B cell (primary cell): Measurements from ENCODE around the gene SMKR1. TPM values are rescaled to one million over a fixed set of nuclear protein-coding genes. Genes with fewer than 3 reads are reported as not detected.

Source experiments
- ATAC-seq: fragments of 200-7000 bp; cut with Tn5 transposase; one replicate; pipeline ENCODE4 v1.10.0; 2021; ENCODE audit warnings: low read depth, mild to moderate bottlenecking, moderate number of reproducible peaks, moderate library complexity
- CTCF ChIA-PET: fragments of 350-600 bp; sonication (Branson Sonifier 250); formaldehyde crosslinking; loops from one replicate; lab custom pipeline; 2021; ENCODE audit warnings: antibody characterized with exemption, inconsistent platforms; lab: Charles Lee
- POLR2A ChIA-PET: fragments of 350-600 bp; sonication (Branson Sonifier 250); formaldehyde crosslinking; loops from one replicate; lab custom pipeline; 2021; ENCODE audit warnings: antibody characterized with exemption; lab: Charles Lee
- DNase-seq: peaks from one replicate; pipeline ENCODE4 v3.0.0; 2013
- H2AFZ ChIP-seq: 2 replicates; pipeline ENCODE4 v1.6.1; 2012; ENCODE audit warnings: mild to moderate bottlenecking, low read depth, low read length; ENCODE audit not compliant: insufficient read depth, poor library complexity, severe bottlenecking
- H3K27ac ChIP-seq, 2 donors: 1 replicate in 1 of 2; 2 replicates in 1 of 2; pipeline ENCODE4 v1.5.1; 2012 to 2013; ENCODE audit warnings: low read length in 2 of 2, mild to moderate bottlenecking in 2 of 2, moderate library complexity in 1 of 2
- H3K27me3 ChIP-seq, 4 experiments: fragments of 200-600 bp in 1 of 4; sonication (generic) in 1 of 4; replicated peaks in 1 of 4; 1 replicate in 2 of 4; 2 replicates in 2 of 4; pipeline versions ENCODE4 v1.6.1 to v1.7.0; 2013 to 2016; ENCODE audit warnings: low read length in 3 of 4, mild to moderate bottlenecking in 2 of 4, mixed read lengths in 1 of 4, moderate library complexity in 1 of 4; ENCODE audit not compliant: insufficient read depth in 4 of 4, control insufficient read depth in 3 of 4; ENCODE audit errors: control extremely low read depth in 1 of 4
- H3K36me3 ChIP-seq, 2 experiments: replicated peaks in 1 of 2; 1 replicate in 1 of 2; 2 replicates in 1 of 2; pipeline versions ENCODE4 v1.6.1 to v1.7.1; 2013; ENCODE audit warnings: low read length in 1 of 2; ENCODE audit not compliant: insufficient read depth in 2 of 2, control insufficient read depth in 1 of 2; ENCODE audit errors: control extremely low read depth in 1 of 2, extremely low read depth in 1 of 2
- H3K4me1 ChIP-seq, 2 donors: fragments of 200-600 bp in 1 of 2; sonication (generic) in 1 of 2; 1 replicate in 1 of 2; 2 replicates in 1 of 2; pipeline versions ENCODE4 v1.5.1 to v1.6.1; 2013 to 2017; ENCODE audit warnings: low read length in 2 of 2; ENCODE audit not compliant: control insufficient read depth in 2 of 2, insufficient read depth in 2 of 2
- H3K4me2 ChIP-seq: replicated peaks from 2 replicates; pipeline ENCODE3; 2012; ENCODE audit warnings: mild to moderate bottlenecking, low read depth, low read length; ENCODE audit not compliant: poor library complexity, severe bottlenecking
- H3K4me3 ChIP-seq, 5 experiments: fragments of 200-600 bp in 1 of 5; sonication (generic) in 1 of 5; 1 replicate in 3 of 5; 2 replicates in 2 of 5; pipeline versions ENCODE4 v1.5.1 to v1.7.0; 2011 to 2016; ENCODE audit warnings: low read length in 4 of 5, mild to moderate bottlenecking in 4 of 5, low read depth in 2 of 5, control low read depth in 1 of 5, moderate library complexity in 1 of 5; ENCODE audit not compliant: insufficient read depth in 1 of 5; ENCODE audit errors: control extremely low read depth in 1 of 5, extremely low read depth in 1 of 5
- H3K79me2 ChIP-seq: fragments of 200-600 bp; sonication (generic); one replicate; pipeline ENCODE4 v1.6.0; 2016; ENCODE audit warnings: low read length; ENCODE audit not compliant: control insufficient read depth, insufficient read depth
- H3K9ac ChIP-seq: fragments of 200-600 bp; sonication (generic); 2 replicates; pipeline ENCODE4 v1.6.1; 2017; ENCODE audit warnings: mild to moderate bottlenecking, low read length, moderate library complexity
- H3K9me3 ChIP-seq, 3 donors: one replicate each; pipeline versions ENCODE4 v1.6.1 to v1.7.1; 2013; ENCODE audit warnings: low read length in 2 of 3; ENCODE audit not compliant: control insufficient read depth in 2 of 3, insufficient read depth in 1 of 3; ENCODE audit errors: control extremely low read depth in 1 of 3
- H4K20me1 ChIP-seq: 2 replicates; pipeline ENCODE4 v1.6.0; 2012; ENCODE audit warnings: mild to moderate bottlenecking, low read length; ENCODE audit not compliant: insufficient read depth, control insufficient read depth, poor library complexity, severe bottlenecking
- H3K27ac Mint-ChIP-seq: one replicate; pipeline ENCODE4 v1.8.0; 2021; ENCODE audit warnings: mixed read lengths
- H3K27me3 Mint-ChIP-seq: one replicate; pipeline ENCODE4 v1.8.0; 2021; ENCODE audit warnings: mixed read lengths
- H3K4me1 Mint-ChIP-seq: one replicate; pipeline ENCODE4 v1.8.0; 2021; ENCODE audit warnings: mixed read lengths
- H3K4me3 Mint-ChIP-seq: one replicate; pipeline ENCODE4 v1.8.0; 2021; ENCODE audit warnings: mixed read lengths
- H3K9me3 Mint-ChIP-seq: one replicate; pipeline ENCODE4 v1.8.0; 2022; ENCODE audit warnings: mixed read lengths; ENCODE audit not compliant: insufficient read depth
- EZH2 ChIP-seq: IDR thresholded peaks from 2 replicates; pipeline ENCODE4 v1.6.1; 2012; ENCODE audit warnings: borderline replicate concordance, low read depth, mild to moderate bottlenecking, moderate library complexity, low read length; ENCODE audit not compliant: insufficient read depth, poor library complexity, severe bottlenecking
- WGBS: methylation state at CpG from one replicate; pipeline ENCODE4 v1.1.5; 2013; ENCODE audit warnings: missing lambda C conversion rate; ENCODE audit not compliant: insufficient coverage; 5-methylcytosine and 5-hydroxymethylcytosine counted together
- intact Hi-C: fragments of 100-400 bp; cut with micrococcal nuclease; formaldehyde crosslinking; loops from one replicate; pipeline ENCODE4 v1.10.0; 2022
- polyA plus RNA-seq: library from polyadenylated mRNA; depleted of rRNA; stranded (reverse); fragments of >200 nt; gene quantifications from 2 replicates; pipeline ENCODE4 v1.2.3, GENCODE V29; 2012
- total RNA-seq, 2 donors: library from RNA; stranded (reverse); fragments of 120-200 nt in 1 of 2; gene quantifications; 1 replicate in 1 of 2; 2 replicates in 1 of 2; pipeline versions ENCODE4 v1.2.3 to v1.2.4, GENCODE V29; 2013 to 2022
- TF ChIP-seq, protein P1 (sequence below): fragments of 200-600 bp; IDR thresholded peaks from one replicate; pipeline ENCODE4 v1.8.0; 2022; ENCODE audit warnings: antibody characterized with exemption, mild to moderate bottlenecking

Gene SMKR1
- total and polyA plus RNA-seq, 2 donors (not counting 1 experiment from before 2014, with no cell fraction given): 0.58 to 2.9 TPM

DNA sequence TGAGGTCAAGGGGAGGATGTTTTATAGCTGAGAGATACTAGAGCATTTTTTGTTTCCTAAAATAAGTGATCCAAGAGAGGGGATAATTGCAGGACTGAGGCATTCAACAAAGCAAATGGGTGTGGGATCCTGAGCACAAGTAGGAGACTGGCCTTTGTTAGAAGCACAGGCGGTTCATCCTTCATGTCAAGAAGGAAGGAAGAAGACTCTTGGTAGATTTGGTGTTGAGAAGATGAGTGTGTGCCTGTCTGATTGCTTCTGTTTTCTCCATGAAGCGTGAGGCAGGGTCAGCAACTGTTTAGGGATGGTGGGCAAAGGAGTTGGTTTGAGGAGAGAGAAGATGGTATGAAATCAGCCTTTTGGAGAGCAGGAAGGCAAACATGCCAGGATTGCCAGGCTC is 40.5 kb upstream of the SMKR1 start:
- POLR2A ChIA-PET: no interaction called here
- Mint-ChIP-seq H3K4me1 (peaks cover 1% of the 10 kb centered on the region), H3K4me3 (no peak overlapping the region), H3K27me3 (no peaks in the 10 kb centered on the region), H3K27ac (no peak overlapping the region), H3K9me3 (no peaks in the 10 kb centered on the region)
- Histone ChIP-seq H3K9ac (no peak overlapping the region), H3K4me3 (no peak overlapping the region), H2AFZ (no peak overlapping the region), H3K79me2 (no peaks in the 10 kb centered on the region), H3K27ac (no peak overlapping the region), H3K36me3 (no peaks in the 10 kb centered on the region), H3K4me2 (no peak overlapping the region), H3K27me3 (no peaks in the 10 kb centered on the region), H3K4me1 (no peaks in the 10 kb centered on the region), H4K20me1 (no peaks in the 10 kb centered on the region), H3K9me3 (no peaks in the 10 kb centered on the region)
- DNase-seq (no peak), ATAC-seq (no peak)
- 100% methylated on average over 2 of the region's 2 CpGs for WGBS
- TF ChIP-seq, protein P1, sequence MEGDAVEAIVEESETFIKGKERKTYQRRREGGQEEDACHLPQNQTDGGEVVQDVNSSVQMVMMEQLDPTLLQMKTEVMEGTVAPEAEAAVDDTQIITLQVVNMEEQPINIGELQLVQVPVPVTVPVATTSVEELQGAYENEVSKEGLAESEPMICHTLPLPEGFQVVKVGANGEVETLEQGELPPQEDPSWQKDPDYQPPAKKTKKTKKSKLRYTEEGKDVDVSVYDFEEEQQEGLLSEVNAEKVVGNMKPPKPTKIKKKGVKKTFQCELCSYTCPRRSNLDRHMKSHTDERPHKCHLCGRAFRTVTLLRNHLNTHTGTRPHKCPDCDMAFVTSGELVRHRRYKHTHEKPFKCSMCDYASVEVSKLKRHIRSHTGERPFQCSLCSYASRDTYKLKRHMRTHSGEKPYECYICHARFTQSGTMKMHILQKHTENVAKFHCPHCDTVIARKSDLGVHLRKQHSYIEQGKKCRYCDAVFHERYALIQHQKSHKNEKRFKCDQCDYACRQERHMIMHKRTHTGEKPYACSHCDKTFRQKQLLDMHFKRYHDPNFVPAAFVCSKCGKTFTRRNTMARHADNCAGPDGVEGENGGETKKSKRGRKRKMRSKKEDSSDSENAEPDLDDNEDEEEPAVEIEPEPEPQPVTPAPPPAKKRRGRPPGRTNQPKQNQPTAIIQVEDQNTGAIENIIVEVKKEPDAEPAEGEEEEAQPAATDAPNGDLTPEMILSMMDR: no peak
- no peak for TF ChIP-seq EZH2
- CTCF ChIA-PET: interaction anchor here (1.4 to 2.1 kb wide), 3 partner anchors 10 to 27 kb away, joined by 3 to 8 read pairs (median 7); partner anchors contain the start of gene STRIP2
- intact Hi-C loops: no loop called here

DNA sequence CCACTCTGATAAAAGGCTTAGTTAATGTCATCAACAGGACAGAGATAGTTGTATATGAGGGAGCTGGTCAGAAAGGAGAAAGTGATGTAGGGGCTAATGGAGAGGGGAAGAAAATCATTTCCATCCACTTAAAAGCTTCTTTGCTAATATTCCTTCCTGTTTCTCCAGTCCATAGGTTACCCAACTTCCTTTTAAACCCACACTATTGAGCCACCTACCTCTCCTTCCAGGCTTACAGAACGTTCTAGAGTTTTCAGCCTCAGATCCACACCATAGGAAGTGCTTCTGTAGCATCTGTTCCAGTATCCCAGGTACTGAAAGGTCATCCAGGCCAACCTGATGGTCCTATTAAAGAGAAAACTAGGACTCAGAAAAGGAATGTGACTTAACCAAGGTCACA is 39.9 kb upstream of the SMKR1 start:
- ATAC-seq: no peak
- Histone ChIP-seq H3K9me3 (no peaks in the 10 kb centered on the region), H2AFZ (no peak overlapping the region), H3K4me3 (no peak overlapping the region), H3K27me3 (no peaks in the 10 kb centered on the region), H3K9ac (no peak overlapping the region), H3K27ac (no peak overlapping the region), H4K20me1 (no peaks in the 10 kb centered on the region), H3K79me2 (no peaks in the 10 kb centered on the region), H3K4me1 (no peaks in the 10 kb centered on the region), H3K36me3 (no peaks in the 10 kb centered on the region), H3K4me2 (no peak overlapping the region)
- POLR2A ChIA-PET: no interaction called here
- DNase-seq: no peak
- Mint-ChIP-seq H3K9me3 (no peaks in the 10 kb centered on the region), H3K4me3 (no peak overlapping the region), H3K4me1 (peaks cover 1% of the 10 kb centered on the region), H3K27ac (no peak overlapping the region), H3K27me3 (no peaks in the 10 kb centered on the region)
- no peak for TF ChIP-seq EZH2
- TF ChIP-seq, protein P1: no peak
- intact Hi-C loops: no loop called here
- WGBS: no CpG with 5 or more reads among the region's 1 CpG
- CTCF ChIA-PET: interaction anchor here (0.7 to 2.1 kb wide), 3 partner anchors 9 to 95 kb away, joined by 3 to 8 read pairs (median 6); partner anchors contain the start of gene STRIP2
